Astrocyte of the cerebellum (primary cell): ENCODE measurements around the gene HSF4.

Experiments
- DNase-seq: peaks from one replicate; pipeline ENCODE4 v3.0.0-alpha.2; 2011; ENCODE audit warnings: low read depth
- H3K4me3 ChIP-seq: 2 replicates; pipeline ENCODE4 v1.5.1; 2011; ENCODE audit warnings: mild to moderate bottlenecking, low read depth, low read length, moderate library complexity
- in situ Hi-C: cut with HindIII; loops from 2 replicates; pipeline ENCODE4 v1.10.0; 2017; ENCODE audit warnings: low sequenced_read_pairs
- TF ChIP-seq, protein P1 (sequence below): IDR thresholded peaks from 2 replicates; pipeline ENCODE4 v1.5.1; 2012; ENCODE audit warnings: low read length, low read depth, moderate library complexity, mild to moderate bottlenecking; ENCODE audit errors: missing control alignments

Gene HSF4

DNA sequence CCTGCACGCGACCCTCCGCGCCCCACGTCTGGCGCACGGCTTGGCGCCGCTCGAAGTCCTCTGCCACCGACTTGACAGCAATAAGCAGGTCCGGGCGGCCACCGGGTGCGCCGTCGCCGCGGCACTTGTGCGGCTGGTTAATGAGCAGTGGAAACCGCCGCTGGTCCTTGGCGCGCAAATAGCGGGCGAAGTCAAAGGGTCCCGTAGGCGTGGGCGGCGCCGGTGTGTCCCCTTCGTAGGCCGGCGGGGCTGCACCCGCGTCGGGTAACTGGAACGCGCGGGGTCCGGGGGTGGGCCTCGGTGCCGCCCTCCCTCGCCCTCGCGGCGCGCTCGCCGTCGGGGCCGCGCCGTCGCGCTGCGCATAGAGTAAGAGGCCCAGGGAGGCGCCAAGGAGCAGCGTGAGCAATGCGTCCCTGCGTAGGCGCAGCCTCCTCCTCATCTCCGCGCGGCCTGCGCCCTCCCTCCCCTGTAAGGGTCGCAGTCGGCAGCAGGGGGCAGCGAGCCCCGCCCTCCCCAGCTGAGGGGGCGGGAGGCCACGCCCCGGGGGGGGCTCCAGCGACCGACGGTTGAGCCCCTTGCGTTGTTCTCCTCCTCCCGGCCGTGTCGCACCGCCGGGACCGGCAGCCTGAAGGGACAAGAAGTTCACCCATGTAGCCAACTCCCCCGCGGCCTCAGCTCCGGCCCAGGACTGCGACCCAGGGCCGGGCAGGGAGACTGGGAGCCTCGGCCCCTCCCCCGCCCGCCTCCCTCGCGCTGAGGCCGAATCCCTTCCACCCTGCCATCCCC is 14.3 kb upstream of the HSF4 start:
- in situ Hi-C loops: no loop called here
- TF ChIP-seq, protein P1, sequence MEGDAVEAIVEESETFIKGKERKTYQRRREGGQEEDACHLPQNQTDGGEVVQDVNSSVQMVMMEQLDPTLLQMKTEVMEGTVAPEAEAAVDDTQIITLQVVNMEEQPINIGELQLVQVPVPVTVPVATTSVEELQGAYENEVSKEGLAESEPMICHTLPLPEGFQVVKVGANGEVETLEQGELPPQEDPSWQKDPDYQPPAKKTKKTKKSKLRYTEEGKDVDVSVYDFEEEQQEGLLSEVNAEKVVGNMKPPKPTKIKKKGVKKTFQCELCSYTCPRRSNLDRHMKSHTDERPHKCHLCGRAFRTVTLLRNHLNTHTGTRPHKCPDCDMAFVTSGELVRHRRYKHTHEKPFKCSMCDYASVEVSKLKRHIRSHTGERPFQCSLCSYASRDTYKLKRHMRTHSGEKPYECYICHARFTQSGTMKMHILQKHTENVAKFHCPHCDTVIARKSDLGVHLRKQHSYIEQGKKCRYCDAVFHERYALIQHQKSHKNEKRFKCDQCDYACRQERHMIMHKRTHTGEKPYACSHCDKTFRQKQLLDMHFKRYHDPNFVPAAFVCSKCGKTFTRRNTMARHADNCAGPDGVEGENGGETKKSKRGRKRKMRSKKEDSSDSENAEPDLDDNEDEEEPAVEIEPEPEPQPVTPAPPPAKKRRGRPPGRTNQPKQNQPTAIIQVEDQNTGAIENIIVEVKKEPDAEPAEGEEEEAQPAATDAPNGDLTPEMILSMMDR: no peak
- H3K4me3 ChIP-seq: peak overlapping the region; percentile 55
- no peak for DNase-seq

DNA sequence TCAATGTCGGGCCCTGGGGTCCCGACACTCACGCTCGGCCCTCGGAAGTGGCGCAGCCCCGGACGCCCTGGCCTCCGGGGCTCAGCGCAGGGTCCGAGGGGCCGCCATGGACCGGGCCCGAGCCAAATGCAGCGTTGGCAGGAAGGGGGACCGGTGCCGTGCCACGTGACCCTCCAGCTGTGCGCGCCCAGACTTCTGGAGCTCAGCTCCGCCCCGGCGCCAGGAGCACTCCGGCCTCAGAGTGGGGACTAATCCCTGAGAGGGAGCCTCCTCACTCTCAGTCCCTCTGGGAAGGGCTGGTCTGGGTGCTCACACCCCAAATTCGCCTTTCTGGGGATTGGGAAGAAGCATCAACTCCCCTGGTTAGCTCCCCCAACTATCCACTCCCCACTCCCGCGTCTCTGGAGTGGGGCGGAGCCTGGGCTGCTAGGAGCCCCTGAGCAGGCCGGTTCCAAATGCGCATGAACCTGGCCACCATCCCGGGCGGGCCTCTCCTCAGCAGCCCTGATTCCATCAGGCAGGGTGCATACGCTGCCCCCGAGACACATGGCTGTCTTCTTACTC is 13.6 kb upstream of the HSF4 start, which contains the start of gene B3GNT9:
TSS of gene B3GNT9 (minus strand) at position 166 of the 564 bp plus-strand sequence. CDS start 513 bp downstream, outside the sequence.
- in situ Hi-C loops: no loop called here
- TF ChIP-seq, protein P1: no peak

DNA sequence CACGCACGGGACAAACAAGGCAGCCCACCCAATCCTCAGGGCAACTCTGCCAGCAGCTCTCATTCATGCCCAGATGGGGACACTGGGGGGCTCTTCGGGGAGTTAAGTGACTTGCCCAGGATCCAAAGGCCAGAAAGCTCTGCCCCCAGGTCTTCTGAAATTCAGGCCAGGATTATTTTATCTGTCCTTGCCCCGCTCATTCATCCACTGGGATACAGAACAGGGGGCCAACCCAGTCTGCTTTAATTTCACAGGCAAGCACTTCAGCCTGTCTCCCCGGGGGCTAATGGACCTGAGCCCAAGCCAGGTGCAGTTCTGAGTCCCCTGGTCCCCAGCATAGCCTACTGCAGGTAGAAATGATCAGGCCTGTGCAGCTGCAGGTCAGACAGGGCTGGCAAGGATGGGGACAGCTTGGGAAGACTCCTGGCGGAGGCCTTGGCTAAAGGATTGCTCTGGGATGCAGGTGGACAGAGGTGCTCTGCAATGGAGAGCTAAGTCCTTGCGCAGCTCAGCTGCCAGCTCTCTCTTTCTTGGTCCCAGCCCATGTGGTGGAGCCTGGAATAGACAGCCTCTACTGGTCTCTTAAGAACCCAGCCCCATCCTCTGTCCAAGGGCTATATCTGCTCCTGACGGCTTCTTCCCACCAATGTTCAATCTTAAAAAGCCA is 13.0 kb upstream of the HSF4 start:
- in situ Hi-C loops: no loop called here
- TF ChIP-seq, protein P1: no peak
- no peak overlapping the region for H3K4me3 ChIP-seq
- DNase-seq: no peak

More for the DNA sequence above, 13.6 kb upstream of the HSF4 start, which contains the start of gene B3GNT9:
- DNase-seq: no peak
- peak within 1 kb of the TSS; percentile 55 for H3K4me3 ChIP-seq

DNA sequence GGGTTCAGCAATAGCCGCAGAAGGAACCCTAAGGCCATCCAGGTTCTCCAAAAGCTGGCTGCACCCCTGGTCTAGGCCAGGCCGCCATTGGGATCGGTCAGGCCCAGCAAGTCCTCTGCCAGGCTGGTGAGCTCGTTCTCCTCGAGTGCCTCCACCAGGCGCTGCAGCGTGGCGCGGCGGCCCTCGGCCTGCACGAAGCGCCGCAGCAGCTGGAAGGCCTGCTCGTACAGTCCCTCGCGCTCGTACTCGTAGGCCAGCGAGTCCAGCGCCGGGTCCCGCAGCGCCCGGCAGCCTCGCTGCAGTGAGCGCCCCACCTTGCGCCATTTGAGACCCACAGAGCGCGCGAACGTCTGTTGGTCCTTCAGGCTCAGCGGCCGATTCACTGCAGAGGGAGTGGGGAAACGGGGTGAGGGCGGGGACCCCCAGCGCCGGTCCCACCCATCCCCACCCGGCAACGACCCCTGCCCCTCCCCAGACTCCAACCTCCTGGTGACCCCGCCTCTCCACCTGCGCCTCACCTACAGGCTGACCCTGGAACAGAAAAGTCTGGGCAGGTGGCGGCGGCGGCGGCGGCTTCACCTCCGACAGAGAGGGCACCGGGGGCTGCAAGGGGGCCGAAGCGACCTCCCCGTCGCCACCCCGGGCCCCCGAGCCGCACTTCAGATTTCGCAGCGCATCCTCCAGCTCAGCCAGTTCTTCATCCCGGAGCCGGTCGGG is 9.8 kb upstream of the HSF4 start:
- no peak overlapping the region for H3K4me3 ChIP-seq
- TF ChIP-seq, protein P1: no peak
- in situ Hi-C loops: no loop called here

DNA sequence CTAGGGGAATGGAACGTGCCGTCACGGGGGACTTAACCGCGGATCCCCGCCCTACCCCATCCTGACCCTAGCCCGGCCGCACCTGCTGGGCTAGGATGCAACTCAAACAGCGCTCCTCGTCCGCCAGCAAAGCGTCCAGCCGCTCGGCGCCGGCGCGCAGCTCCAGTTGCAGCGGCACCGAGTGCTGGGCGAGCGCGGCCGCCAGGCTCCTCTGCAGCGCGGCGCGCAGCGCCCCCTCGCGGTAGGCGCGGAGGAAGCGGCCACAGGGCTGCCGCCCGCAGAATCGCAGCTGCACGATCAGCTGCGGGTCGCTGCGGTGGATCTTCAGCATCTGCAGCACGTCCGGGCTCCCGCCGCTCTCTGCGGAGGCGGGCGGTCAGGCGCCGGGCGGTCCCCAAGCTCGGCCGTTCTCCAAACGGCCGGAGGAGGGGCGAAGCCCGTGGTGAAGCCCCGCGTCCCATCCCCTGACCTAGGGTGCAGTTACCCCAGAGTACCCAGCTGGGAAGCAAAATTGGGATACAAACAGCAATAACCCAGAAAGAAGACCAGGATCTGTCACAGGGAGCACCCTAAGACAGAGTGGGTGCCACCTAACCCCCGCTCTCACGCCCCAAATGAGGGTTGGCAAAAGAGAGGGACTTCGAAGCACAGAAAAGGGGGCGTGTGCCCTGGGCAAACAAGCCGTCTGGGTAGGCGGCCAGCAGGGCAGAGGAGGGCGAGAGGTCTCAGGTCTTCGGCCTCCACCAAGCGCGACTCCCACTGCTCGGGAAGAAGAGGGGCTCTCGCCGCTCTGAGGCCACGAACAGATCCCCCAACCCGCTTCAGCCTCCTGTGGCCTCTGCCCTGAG is 9.0 kb upstream of the HSF4 start:
- H3K4me3 ChIP-seq: no peak overlapping the region
- in situ Hi-C loops: no loop called here
- TF ChIP-seq, protein P1: peak; percentile 78
- peak; percentile 38 for DNase-seq

More for the DNA sequence above, 9.8 kb upstream of the HSF4 start:
- no peak for DNase-seq
